AG09319 (cell line): Measurements from ENCODE around the gene NDOR1.

Experiments used
- DNase-seq: peaks from one replicate; pipeline ENCODE4 v3.0.0-alpha.2; 2010; ENCODE audit warnings: low read depth; ENCODE audit errors: extremely low read depth
- CTCF ChIP-seq: IDR thresholded peaks from 2 replicates; pipeline ENCODE4 v1.5.1; 2011; ENCODE audit warnings: low read depth, mild to moderate bottlenecking, inconsistent platforms, low read length, moderate library complexity

Gene NDOR1

GRCh38 chr9:137181680-137182079 lies 23.8 kb upstream of the NDOR1 start:
- no peak for DNase-seq
- TF ChIP-seq CTCF: no peak

- DNase-seq: no peak
- TF ChIP-seq CTCF: no peak
These were observed 22.7 kb upstream of the NDOR1 start for GRCh38 chr9:137182836-137183235.

- DNase-seq: no peak
- TF ChIP-seq CTCF: no peak
These were observed 21.4 kb upstream of the NDOR1 start for GRCh38 chr9:137183980-137184595.

GRCh38 chr9:137184881-137185660 lies 20.4 kb upstream of the NDOR1 start:
- no peak for DNase-seq
- TF ChIP-seq CTCF: no peak

GRCh38 chr9:137185921-137186320 lies 19.6 kb upstream of the NDOR1 start:
- DNase-seq: no peak
- TF ChIP-seq CTCF: no peak

GRCh38 chr9:137186385-137186784 lies 19.1 kb upstream of the NDOR1 start:
- no peak for DNase-seq

More at GRCh38 chr9:137186385-137186784, 19.1 kb upstream of the NDOR1 start:
- TF ChIP-seq CTCF: no peak
